HG03442 (cell line): ENCODE results near the gene BRINP2.

Source experiments
- ATAC-seq: cut with Tn5 transposase; IDR thresholded peaks from one replicate; pipeline ENCODE4 v1.9.1; 2021; ENCODE audit warnings: mild to moderate bottlenecking, moderate library complexity; ENCODE audit not compliant: unreplicated experiment

Gene BRINP2

GRCh38 chr1:177219554-177220458 lies 49.0 kb downstream of the BRINP2 start:
- no peak for ATAC-seq

GRCh38 chr1:177223359-177223758 lies 52.6 kb downstream of the BRINP2 start:
- ATAC-seq = no peak

- ATAC-seq = no peak
Observed at GRCh38 chr1:177227978-177228692, 57.4 kb downstream of the BRINP2 start.

- ATAC-seq = no peak
Observed at GRCh38 chr1:177228693-177229065, 57.9 kb downstream of the BRINP2 start.

DNA sequence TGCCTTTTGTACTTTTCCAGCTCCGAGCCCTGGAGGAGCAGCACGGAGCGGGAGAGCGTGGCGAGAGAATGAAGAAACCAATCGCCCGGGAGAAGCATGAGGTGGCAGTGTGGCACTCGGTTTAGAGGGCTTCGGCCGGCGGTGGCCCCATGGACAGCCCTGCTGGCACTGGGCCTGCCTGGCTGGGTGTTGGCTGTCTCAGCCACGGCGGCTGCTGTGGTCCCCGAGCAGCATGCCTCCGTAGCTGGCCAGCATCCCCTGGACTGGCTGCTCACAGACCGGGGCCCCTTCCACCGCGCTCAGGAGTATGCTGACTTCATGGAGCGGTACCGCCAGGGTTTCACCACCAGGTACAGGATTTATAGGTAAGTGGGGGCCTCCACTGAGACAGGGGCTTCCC lies 59.0 kb downstream of the BRINP2 start:
- no peak for ATAC-seq

DNA sequence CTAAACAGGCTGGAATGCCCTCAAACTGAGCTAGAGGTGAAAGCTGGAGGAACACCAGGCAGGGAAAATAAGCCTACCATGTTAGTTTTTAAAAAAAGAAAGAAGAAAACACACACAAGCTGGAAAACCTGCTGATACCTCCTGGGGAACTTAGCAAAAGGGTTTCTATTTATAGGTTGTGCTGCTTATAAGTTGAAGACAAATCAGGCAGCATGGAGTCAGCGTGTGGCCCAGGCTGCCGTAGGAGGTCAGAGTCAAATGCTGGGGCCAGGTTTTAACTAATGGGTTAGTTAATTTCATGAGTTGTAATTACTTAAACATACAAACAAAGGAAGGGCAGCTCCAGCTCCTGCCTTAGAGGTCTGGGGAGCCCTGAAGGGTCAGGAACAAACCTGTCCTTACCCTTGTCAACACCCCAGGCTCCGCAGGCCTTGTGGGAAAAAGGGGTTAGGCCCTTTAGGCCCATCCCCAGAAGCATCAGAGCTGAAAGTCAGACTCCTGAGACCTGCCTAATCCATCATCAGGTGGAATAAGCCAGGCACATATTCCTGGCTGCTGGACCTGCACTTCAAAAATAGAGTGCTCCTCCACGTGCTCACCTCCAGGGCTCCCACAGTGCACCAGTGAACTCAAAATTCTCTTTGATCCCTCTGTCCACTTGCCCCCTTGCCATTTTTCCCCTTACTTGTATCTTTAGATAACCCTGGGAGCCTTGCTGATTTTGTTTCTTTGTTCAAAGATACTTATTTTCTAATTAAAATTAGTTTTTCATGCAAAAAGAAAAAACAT lies 59.7 kb downstream of the BRINP2 start:
- ATAC-seq = no peak

DNA sequence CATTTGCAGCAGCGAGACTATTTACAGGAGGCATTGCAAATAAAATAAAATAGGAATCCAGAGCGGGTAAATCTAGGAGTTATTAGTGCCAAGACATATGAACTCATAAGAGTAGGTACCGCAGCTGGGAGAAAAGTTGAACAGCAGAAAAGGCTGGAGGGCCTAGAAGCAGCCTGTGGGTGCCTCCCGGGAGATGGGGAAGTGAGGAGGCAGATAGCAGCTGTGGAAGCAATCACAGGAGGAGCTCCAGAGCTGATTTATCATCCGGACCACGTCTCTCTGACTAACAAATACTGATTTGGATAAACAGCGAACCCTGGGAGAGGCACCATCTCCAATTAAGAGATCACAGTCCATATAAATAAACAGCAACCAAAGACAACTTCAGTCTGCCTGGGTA lies 64.6 kb downstream of the BRINP2 start:
- ATAC-seq = no peak

GRCh38 chr1:177236962-177237361 lies 66.2 kb downstream of the BRINP2 start:
- no peak for ATAC-seq

- ATAC-seq = no peak
Observed at GRCh38 chr1:177238967-177239366, 68.2 kb downstream of the BRINP2 start.

DNA sequence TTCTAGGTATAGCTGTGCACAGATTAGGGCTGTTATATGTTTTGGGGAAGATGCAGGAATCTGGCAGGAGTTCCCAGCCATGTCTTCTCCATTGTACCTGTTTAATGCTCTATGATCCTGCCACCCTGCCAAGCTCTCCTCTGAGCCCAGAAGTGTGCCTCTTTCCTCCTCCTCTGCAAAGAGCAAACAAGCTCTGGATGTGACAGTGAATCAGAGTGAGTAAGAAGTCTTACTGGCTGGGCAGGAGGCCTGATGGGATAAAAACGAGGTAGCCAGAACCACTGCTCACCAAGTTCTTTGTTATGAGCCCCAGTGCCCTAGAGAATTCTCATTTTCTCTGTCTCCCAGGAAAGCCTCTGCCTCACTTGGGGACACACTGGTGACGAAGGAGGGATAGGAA lies 69.0 kb downstream of the BRINP2 start:
- no peak for ATAC-seq

GRCh38 chr1:177243773-177244172 lies 73.0 kb downstream of the BRINP2 start:
- ATAC-seq = no peak

DNA sequence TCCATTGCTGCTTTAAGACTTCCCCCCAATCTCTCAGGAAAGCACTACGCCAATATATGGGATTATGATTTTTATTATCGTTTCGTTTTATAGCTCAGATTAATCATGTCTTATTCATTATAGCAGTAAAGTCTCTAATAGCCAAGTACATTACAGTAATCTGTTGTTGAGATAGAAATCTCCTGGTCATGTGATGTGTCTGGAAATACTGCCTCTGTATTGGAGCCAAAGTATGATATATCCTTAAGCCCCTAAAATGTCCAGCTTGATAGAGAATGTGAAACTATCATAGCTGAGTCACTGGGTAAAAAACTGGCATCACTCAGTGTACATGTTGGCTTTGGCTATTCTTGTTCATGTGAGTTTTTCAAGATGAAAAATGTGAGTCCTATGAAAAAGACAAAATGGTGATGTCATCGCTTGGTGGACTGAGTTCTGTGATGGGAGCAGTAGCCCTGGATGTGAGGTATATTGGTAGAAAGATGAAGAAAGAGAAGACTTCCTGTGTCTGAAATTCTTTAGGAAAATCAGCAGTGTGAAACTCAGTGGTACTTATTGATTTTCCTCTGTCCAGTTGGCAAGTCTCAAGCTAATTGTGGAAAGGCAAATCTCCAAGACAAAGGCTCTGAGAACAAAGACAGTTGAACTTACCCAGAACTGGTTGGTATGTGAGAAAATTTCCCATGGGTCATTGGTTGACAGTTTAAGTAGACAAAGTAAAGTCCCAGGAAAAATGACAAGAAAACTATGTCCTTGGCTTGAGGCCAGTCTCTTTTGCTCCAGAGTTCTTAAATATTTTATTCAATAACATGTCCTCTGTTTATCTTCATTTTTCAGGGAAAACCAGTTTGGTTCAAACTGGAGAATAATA lies 76.2 kb downstream of the BRINP2 start:
- no peak for ATAC-seq

- ATAC-seq = no peak
Observed at GRCh38 chr1:177247623-177248176, 76.9 kb downstream of the BRINP2 start.

GRCh38 chr1:177248258-177248657 lies 77.5 kb downstream of the BRINP2 start:
- no peak for ATAC-seq

DNA sequence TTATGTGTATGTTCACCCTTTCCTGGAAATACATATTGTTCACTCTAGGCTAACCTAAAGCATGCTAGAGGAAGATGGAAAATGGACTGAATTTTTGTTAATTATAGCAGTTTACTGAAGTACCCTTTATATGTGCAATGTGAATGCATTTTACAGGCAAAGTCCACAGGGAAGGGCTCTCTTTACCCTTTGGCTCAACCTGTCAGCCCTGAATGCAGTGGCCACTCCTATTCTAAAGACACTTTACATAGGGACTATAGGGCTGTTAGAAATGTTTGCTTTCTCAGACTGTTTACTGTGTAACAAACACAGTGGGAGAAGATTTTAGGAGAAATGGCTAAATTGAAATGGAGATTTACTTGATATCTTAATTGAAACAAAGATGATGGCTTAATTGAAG lies 78.5 kb downstream of the BRINP2 start:
- ATAC-seq = no peak

GRCh38 chr1:177252877-177253276 lies 82.1 kb downstream of the BRINP2 start:
- ATAC-seq = no peak

DNA sequence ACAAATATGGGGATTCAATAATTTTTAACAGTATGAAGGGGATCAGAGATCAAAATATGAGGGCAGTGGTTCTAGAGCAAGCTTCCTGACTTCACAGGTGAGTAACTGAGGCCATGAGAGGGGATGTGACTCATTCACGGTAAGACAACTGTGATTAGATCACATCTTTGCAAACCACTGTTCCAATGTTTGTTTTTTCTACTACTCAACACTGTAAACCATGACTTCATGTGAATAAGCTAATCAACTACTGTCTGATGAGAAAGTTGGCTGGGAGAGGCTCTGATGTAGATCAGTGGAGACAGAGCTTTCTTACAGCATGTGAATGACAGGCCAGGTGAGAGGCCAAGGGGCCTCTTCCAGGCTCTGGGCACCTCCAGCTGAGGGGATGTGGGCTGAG lies 84.7 kb downstream of the BRINP2 start:
- no peak for ATAC-seq

GRCh38 chr1:177256153-177257075 lies 85.7 kb downstream of the BRINP2 start:
- peak; percentile 71 for ATAC-seq

DNA sequence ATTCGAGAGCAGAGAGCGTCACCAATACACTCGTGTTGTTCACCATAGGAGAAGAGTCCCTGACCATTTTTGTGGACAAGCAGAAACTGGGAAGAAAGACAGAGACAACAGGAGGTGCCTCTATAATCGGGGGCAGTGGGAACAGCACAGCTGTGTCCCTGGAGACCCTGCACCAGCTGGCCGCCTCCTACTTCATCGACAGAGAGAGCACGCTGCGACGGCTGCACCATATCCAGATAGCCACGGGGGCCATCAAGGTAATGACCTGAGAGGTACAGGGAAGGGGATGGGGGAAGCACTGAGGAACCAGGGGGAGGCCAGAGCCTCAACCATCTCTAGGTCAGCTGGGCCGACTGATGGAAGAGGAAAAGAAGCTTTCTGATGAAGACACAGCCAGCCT lies 86.4 kb downstream of the BRINP2 start:
- no peak for ATAC-seq
